DOHH2 (cell line): ENCODE results near the gene KISS1R.

ENCODE experiments used
- H3F3A ChIP-seq: fragments of 200-600 bp; sonication (generic), shearing (Covaris generic); 2 replicates; pipeline ENCODE4 v1.6.0; 2016; ENCODE audit warnings: antibody characterized with exemption, mild to moderate bottlenecking; ENCODE audit not compliant: control insufficient read depth, insufficient read depth
- H3K27ac ChIP-seq: fragments of 200-600 bp; sonication (generic); 2 replicates; pipeline ENCODE4 v1.5.1; 2014; ENCODE audit warnings: low read depth, mild to moderate bottlenecking, low read length, moderate library complexity
- H3K27me3 ChIP-seq: fragments of 200-600 bp; sonication (generic); 2 replicates; pipeline ENCODE4 v1.6.1; 2014; ENCODE audit warnings: mild to moderate bottlenecking, low read length, mixed read lengths; ENCODE audit not compliant: control insufficient read depth
- H3K36me3 ChIP-seq: fragments of 200-600 bp; sonication (generic); 2 replicates; pipeline ENCODE4 v1.6.1; 2014; ENCODE audit warnings: mild to moderate bottlenecking, low read length, moderate library complexity, mixed read lengths; ENCODE audit not compliant: control insufficient read depth
- H3K4me1 ChIP-seq: fragments of 200-600 bp; sonication (generic); 2 replicates; pipeline ENCODE4 v1.6.1; 2014; ENCODE audit warnings: mild to moderate bottlenecking, low read length, mixed read lengths; ENCODE audit not compliant: control insufficient read depth
- H3K4me2 ChIP-seq: fragments of 200-600 bp; sonication (generic); 2 replicates; pipeline ENCODE4 v1.6.0; 2014; ENCODE audit warnings: mild to moderate bottlenecking, low read length, moderate library complexity
- H3K4me3 ChIP-seq: fragments of 200-600 bp; sonication (generic); 2 replicates; pipeline ENCODE4 v1.5.1; 2014; ENCODE audit warnings: mild to moderate bottlenecking, low read length, mixed read lengths
- H3K79me2 ChIP-seq: fragments of 200-600 bp; sonication (generic); 2 replicates; pipeline ENCODE4 v1.6.1; 2014; ENCODE audit warnings: mild to moderate bottlenecking, low read length, mixed read lengths; ENCODE audit not compliant: control insufficient read depth
- H3K9me2 ChIP-seq: fragments of 200-600 bp; sonication (generic); replicated peaks from 2 replicates; pipeline ENCODE4 v1.6.1; 2014; ENCODE audit warnings: mild to moderate bottlenecking, low read length, mixed read lengths; ENCODE audit not compliant: control insufficient read depth
- H3K9me3 ChIP-seq: fragments of 200-600 bp; sonication (generic); 2 replicates; pipeline ENCODE4 v1.6.1; 2014; ENCODE audit warnings: antibody characterized with exemption, low read length, mixed read lengths; ENCODE audit not compliant: control insufficient read depth, insufficient read depth
- H4K20me1 ChIP-seq: fragments of 200-600 bp; sonication (generic); 2 replicates; pipeline ENCODE4 v1.6.0; 2014; ENCODE audit warnings: low read depth, mild to moderate bottlenecking, antibody characterized with exemption, low read length, moderate library complexity; ENCODE audit not compliant: control insufficient read depth, insufficient read depth
- EZH2phosphoT487 ChIP-seq: fragments of 200-600 bp; sonication (generic); IDR thresholded peaks from 2 replicates; pipeline ENCODE4 v1.6.1; 2017; ENCODE audit warnings: borderline replicate concordance, mild to moderate bottlenecking, antibody characterized with exemption, low read length, moderate library complexity, mixed read lengths
- TF ChIP-seq, protein P1 (sequence below): fragments of 200-600 bp; sonication (generic); IDR thresholded peaks from one replicate; pipeline ENCODE4 v1.5.1; 2014; ENCODE audit warnings: antibody characterized with exemption, mild to moderate bottlenecking, low read depth, low read length; ENCODE audit not compliant: poor library complexity, severe bottlenecking

The KISS1R gene

GRCh38 chr19:869245-870177 is 47.6 kb upstream of the KISS1R start:
- Histone ChIP-seq H3K4me3 (no peak overlapping the region), H4K20me1 (peaks cover 5% of the 10 kb centered on the region), H3K27ac (no peak overlapping the region), H3K4me1 (peaks cover 12% of the 10 kb centered on the region), H3K79me2 (no peaks in the 10 kb centered on the region), H3K36me3 (no peaks in the 10 kb centered on the region), H3K4me2 (no peak overlapping the region), H3K9me3 (no peaks in the 10 kb centered on the region), H3K27me3 (no peaks in the 10 kb centered on the region), H3K9me2 (no peaks in the 10 kb centered on the region), H3F3A (peaks cover 5% of the 10 kb centered on the region; the same call in 1 of the 2 replicates)
- no peak for TF ChIP-seq EZH2phosphoT487
- TF ChIP-seq, protein P1, sequence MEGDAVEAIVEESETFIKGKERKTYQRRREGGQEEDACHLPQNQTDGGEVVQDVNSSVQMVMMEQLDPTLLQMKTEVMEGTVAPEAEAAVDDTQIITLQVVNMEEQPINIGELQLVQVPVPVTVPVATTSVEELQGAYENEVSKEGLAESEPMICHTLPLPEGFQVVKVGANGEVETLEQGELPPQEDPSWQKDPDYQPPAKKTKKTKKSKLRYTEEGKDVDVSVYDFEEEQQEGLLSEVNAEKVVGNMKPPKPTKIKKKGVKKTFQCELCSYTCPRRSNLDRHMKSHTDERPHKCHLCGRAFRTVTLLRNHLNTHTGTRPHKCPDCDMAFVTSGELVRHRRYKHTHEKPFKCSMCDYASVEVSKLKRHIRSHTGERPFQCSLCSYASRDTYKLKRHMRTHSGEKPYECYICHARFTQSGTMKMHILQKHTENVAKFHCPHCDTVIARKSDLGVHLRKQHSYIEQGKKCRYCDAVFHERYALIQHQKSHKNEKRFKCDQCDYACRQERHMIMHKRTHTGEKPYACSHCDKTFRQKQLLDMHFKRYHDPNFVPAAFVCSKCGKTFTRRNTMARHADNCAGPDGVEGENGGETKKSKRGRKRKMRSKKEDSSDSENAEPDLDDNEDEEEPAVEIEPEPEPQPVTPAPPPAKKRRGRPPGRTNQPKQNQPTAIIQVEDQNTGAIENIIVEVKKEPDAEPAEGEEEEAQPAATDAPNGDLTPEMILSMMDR: no peak

GRCh38 chr19:870314-870713 is 46.8 kb upstream of the KISS1R start:
- Histone ChIP-seq H3K4me1 (peaks cover 9% of the 10 kb centered on the region), H3K4me3 (no peak overlapping the region), H3F3A (peaks cover 5% of the 10 kb centered on the region; the same call in 1 of the 2 replicates), H3K9me3 (no peaks in the 10 kb centered on the region), H3K27ac (no peak overlapping the region), H3K79me2 (no peaks in the 10 kb centered on the region), H3K4me2 (no peak overlapping the region), H3K27me3 (no peaks in the 10 kb centered on the region), H3K9me2 (no peaks in the 10 kb centered on the region), H3K36me3 (no peaks in the 10 kb centered on the region), H4K20me1 (peaks cover 5% of the 10 kb centered on the region)
- TF ChIP-seq EZH2phosphoT487: no peak
- TF ChIP-seq, protein P1: no peak

- no peak overlapping the region for H3K4me2 ChIP-seq
- H4K20me1 ChIP-seq: peaks cover 5% of the 10 kb centered on the region
- TF ChIP-seq EZH2phosphoT487: no peak
- TF ChIP-seq, protein P1: no peak
Measured at GRCh38 chr19:870963-871401, 46.2 kb upstream of the KISS1R start.

More at GRCh38 chr19:870963-871401, 46.2 kb upstream of the KISS1R start:
- no peak overlapping the region for H3K27ac ChIP-seq
- no peaks in the 10 kb centered on the region for H3K79me2 ChIP-seq
- H3K27me3 ChIP-seq: no peaks in the 10 kb centered on the region
- H3K36me3 ChIP-seq: no peaks in the 10 kb centered on the region
- no peaks in the 10 kb centered on the region for H3K9me2 ChIP-seq
- peaks cover 9% of the 10 kb centered on the region for H3K4me1 ChIP-seq
- no peaks in the 10 kb centered on the region for H3K9me3 ChIP-seq
- no peak overlapping the region for H3K4me3 ChIP-seq
- peaks cover 5% of the 10 kb centered on the region; the same call in 1 of the 2 replicates for H3F3A ChIP-seq
